Tongue (tissue), 2 donors: ENCODE measurements around the gene TMBIM1. TPM values are rescaled to one million over a fixed set of nuclear protein-coding genes. Genes with fewer than 3 reads are reported as not detected.
"Not testable (repeated sequence)": the region's sequence is repeated elsewhere in the genome, so short reads cannot be mapped to it uniquely, and the experiment has no call there.

Experiments
- DNase-seq: peaks from one replicate; pipeline ENCODE4 v3.0.0-alpha.2; 2015
- total RNA-seq: library from RNA; depleted of rRNA; stranded (reverse); fragments of >200 nt; gene quantifications from one replicate; pipeline ENCODE4 v1.2.3, GENCODE V29; 2014

The TMBIM1 gene
- total RNA-seq, 1 donor from 2014 or later, result 152 TPM

DNA sequence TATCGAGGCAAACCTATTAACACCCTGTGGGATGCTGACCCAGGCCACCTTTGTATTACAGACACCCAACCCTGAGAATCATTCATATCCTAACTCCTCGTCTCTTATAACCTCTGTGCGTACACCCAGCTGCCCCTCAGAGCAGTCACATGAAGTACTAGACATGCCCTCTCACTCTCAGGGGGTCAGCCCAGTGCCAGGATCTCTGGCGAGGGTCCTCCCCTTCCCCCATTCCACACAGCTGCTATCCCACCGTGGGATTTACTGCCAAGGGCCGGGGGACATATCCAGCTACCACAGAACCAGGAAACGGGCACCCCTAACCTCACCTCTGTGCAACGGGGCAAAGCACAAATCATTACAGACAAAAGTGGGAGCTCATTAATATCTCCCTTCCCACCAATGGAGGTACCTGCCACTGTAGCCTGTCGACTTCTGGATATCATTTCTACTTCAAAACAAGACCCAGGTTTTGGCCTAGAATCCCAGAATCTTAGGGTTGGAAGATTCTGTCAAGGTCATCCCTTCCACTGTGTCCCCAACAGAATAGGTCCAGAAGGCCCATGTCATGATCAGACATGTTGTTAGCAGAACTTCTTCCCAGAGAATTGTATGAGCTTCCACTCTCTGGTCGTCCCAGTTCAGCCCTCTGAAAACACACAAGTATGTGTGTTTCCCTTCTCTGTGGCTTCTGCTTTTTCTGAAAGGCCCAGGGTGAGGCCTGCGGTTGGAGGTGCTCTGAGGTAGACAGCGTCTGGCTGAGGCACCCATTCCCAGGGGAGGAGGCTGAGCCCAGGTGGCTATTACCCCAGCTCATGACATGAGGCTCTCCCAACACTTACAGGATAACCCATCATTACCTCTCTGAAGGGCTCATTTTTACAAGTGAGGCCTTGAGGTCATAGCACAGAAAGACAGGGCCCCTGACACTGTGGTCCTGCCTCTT lies 1.7 kb downstream of the TMBIM1 start:
- DNase-seq, result no peak

DNA sequence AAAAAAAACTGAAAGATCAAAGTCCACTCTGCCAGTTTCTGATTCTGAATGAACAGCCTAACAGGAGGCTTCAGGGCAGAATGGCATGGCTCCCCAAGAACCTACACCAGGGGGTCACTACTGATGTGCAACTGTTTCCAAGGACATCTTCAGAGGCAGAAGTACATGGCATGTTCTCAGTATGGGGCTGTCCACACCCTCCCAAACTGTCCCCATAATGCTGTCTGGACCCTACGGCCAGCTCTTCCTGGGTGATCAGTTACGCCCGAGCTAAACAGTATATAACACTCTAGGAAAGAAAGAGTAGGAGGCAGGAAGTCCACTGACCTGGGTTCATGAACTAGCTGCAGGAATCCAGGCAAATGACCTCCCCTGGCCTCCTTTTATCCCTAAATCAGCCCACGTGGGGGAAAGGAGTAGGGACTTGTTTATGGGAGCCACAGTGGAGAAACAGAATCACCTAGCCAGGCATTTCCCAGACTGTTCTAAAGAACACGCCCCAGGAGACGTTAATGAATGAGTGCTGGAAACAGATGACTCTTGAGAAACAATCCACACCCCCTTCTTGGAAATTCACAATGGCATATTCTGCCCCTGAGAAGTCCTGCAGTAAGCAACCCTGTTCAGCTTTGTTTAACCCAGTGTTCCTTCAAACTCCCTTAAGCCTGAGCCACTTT lies 2.5 kb downstream of the TMBIM1 start:
- DNase-seq, result peak; percentile 59

- DNase-seq, result peak; percentile 98
Measured at GRCh38 chr2:218286570-218287459, 5.5 kb downstream of the TMBIM1 start.

DNA sequence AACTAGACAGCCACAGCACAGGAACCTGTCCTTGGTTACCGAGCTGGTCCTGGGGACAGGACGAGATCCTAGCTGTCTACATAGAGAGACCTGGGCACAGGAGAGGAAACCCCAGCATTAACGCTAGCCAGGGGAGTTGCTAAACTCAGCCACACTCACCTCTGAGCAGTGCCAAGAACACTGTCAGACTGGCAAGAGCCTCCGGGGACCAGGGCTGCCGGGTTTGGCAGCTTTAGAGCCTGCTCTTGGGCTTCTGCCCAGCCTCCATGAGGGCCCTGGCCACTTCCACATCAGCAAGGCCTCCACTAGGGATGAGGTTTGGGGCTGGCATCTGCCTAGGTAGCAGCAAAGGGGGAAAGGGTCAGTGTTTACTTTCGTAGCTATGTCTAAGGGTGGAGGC lies 6.7 kb downstream of the TMBIM1 start:
- no peak for DNase-seq

GRCh38 chr2:218284106-218284811 lies 8.0 kb downstream of the TMBIM1 start:
- no peak for DNase-seq

DNA sequence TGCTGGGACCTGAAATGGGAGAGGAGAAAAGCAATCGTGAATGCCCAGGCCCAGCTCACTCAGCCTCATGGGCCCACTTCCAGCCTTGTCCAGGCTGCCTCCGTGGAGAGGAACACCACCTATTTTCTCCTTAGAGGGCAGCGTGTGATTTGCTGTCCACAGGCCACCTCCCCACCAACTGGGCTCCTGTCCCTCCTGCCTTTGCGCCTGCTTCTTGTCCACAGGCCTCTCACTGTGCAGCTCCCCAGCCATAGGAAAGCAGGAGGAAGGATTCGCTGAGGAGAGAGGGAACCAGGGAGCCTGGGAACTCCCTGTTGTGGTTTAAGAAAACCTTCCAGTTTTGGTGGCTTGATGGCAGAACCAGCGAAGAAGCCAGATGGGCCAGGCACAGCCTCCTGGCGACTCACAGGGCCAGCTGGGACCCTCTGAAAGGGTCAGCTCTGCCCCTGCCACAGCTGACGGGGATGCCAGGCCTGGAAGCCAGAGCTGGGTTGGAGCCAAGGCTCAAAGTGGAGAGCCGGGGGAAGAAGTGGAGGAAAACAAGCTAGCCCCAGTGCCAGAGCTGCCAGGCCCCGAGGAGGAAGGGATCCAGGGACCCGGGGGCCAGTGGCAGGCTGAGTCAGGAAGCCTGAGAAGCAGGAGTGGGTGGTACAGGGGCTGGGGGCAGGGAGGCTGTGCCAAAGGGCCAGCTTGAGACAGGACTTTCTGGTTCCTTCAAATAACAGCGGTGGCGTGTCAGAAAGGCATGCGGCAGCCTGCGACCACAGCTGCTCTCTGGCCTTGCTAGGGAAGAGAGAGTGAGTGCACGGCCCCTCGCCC lies 9.9 kb downstream of the TMBIM1 start:
- DNase-seq, result peak; percentile 84

DNA sequence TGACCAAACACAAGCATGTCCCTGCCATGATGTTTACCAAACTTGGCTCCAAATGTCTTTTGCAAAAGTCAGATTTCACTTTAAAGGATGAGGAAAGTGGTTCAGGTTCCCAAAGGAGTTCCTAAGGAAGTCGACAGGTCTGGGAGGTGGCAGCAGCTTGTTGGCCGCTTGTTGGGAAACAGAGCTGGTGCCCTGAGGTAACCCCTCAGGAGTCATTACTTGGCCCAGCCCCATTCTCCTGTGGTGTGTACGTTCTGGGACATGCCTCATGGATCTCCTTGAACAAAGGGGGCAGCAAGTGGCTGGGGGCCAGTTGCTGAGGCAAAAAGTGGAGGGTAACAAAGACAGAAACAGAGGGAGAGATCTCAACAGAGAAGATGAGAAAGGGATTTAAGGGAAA lies 10.9 kb downstream of the TMBIM1 start:
- DNase-seq, result no peak

GRCh38 chr2:218280260-218280870 lies 11.9 kb downstream of the TMBIM1 start:
- no peak for DNase-seq

DNA sequence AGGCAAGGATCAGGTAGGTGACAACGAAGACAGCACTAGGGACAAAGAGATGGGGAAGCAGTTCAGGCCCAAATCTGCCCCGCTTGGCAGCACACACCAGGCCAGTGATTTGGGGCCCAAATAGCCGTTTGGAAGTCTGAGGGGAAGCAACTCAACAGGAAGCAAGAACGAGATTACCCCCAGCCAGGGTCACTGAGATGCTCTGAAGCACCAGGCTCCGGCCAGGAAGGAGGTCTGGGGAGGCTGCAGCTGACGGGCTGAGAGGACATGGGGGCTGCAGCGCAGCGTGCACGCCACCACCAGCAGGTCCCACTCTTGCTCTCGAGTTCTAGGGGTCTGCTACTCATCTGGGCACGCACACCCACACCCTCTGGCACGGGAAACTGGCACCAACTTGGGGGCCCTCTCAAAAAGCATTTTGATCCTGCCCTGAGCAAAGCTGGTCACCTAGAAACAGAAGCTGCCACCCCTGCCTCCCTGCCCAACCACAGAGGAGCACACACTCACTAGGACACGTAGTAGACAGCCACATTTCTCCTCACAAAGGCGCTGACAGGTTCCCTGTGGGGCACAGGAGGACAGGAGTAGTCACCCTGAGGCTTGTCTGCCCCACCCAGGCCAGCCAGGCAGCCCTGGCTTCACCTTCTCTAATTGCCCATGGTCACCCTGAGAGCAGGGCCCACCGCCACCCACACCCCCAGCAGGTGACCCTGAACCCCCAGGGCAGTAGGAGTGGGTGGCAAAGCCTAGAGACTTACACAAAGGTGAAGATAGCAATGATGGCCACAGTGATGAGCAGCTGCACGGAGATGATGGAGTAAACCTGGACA lies 13.6 kb downstream of the TMBIM1 start:
- DNase-seq, result no peak

DNA sequence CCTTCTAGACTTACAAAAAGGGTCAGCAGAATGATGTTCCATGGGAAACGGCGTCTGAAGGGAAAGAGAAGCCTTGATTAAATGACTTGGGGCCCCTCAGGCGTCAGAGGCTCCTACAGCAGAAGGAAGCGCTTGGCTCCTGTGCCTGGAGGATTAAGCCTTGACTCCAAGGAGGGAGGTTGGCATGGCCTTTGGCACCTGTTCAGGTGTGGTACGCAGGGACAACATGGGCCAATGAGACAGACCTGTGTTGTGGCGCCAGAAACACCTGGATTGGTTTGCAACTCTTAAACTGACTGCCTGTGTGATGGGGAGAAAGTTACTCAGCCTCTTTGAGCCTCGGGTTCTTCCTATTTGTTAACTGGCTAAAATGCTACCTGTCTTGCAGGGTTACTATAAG lies 14.4 kb downstream of the TMBIM1 start:
- DNase-seq, result no peak

DNA sequence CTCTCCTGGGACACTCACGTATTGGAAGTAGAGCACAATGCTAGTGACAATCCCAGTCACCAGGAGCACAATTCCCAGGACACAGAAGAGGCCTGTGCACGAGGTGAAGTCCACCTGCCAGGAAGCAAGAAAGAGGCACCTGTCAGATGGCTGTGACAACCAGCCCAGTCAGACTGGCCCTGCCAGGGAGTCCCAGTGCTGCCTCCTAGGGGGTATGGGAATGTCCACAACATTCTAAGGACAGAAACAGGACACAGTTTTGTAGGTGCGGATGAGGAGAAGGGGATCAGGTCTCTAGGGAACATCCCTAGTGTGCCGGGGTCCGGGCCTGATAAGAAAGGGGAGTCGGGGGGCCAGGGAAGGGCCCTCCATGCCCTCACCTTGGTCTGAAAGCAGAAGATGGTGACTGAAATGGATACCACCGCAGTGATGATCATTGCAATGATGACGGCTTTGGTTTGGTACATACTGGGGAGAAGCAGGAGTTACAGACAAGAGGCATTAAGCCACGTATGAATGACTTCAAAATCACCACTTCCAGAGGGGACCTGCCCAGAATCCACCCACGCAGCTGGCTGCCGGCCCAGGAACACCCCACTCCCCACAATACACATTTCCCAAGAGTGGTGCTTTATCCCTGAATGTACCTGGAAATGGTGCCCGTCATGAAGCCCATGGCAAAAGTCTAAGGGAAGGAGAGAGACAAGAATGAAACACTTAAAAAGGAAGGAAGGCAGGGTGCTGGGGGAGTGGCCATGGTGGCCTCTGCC lies 15.1 kb downstream of the TMBIM1 start:
- DNase-seq, result no peak

GRCh38 chr2:218275371-218276072 lies 16.8 kb downstream of the TMBIM1 start:
- no peak for DNase-seq

DNA sequence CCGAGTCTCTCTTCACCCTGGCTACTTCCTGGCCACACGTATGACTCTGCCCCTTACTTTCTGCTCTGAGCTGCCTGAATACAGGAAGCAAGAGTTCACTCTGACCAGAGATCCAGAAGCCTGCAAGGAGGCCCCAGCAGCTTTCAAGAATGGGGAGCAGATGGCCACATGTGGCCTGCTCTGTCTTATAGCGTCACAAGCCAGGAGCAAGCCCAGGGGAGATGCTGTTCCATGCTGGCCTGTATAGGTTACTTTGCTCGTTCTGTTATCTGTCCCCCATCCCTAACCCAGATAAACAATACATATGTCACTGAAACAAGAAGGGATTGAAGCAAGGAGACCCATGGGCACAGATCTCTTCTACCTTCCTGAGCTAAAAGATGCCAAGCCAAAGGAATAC lies 17.7 kb downstream of the TMBIM1 start:
- DNase-seq, result no peak

- DNase-seq, result no peak
Measured at GRCh38 chr2:218273908-218274249, 18.4 kb downstream of the TMBIM1 start.

DNA sequence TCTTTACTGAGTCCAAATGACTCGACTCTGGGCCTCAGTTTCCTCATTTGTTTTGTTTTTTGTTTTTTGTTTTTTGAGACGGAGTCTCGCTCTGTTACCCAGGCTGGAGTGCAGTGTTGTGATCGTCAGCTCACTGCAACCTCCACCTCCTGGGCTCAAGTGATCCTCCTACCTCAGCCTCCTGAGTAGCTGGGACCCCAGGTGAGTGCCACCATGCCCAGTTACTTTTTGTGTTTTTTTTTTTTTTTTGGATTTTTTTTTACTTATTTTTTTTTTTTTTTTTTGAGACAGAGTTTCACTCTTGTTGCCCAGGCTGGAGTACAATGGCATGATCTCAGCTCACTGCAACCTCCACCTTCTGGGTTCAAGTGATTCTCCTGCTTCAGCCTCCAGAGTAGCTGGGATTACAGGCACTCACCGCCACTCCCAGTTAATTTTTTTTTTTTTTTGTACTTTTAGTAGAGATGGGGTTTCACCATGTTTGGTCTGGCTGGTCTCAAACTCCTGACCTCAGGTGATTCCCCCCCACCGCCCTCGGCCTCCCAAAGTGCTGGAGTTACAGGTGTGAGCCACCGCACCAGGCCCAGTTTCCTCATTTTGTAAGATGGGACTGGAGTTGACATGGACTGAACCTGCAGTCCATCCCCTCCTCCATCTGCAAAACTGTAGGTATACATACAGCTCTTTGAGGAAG lies 18.9 kb downstream of the TMBIM1 start:
- not testable (repeated sequence) for DNase-seq

- peak; percentile 91 for DNase-seq
Measured at GRCh38 chr2:218272531-218273212, 19.6 kb downstream of the TMBIM1 start.
